GM12892 (cell line): ENCODE data around the gene RAB7B.

Experiments
- DNase-seq: peaks from one replicate; pipeline ENCODE4 v3.0.0; 2011; ENCODE audit not compliant: insufficient read length
- FAIRE-seq: peaks from 2 replicates; lab custom pipeline; 2011; peaks lifted over from hg19 to GRCh38; lab: Jason Lieb, UNC
- POLR2A ChIP-seq: IDR thresholded peaks from 2 replicates; pipeline ENCODE4 v1.6.1; 2011; ENCODE audit warnings: low read depth, low read length, control low read depth
- POLR2AphosphoS5 ChIP-seq: IDR thresholded peaks from 2 replicates; pipeline ENCODE4 v1.6.1; 2011; ENCODE audit warnings: low read depth, low read length, control low read depth
- TAF1 ChIP-seq: IDR thresholded peaks from 2 replicates; pipeline ENCODE4 v1.6.1; 2011; ENCODE audit warnings: low read depth, mild to moderate bottlenecking, control low read depth, low read length, borderline replicate concordance

RAB7B gene

GRCh38 chr1:205975387-205975998 lies 27.7 kb downstream of the RAB7B start:
- DNase-seq (no peak), FAIRE-seq (no peak)
- TF ChIP-seq POLR2AphosphoS5: no peak
- no peak for TF ChIP-seq POLR2A
- TF ChIP-seq TAF1: no peak

GRCh38 chr1:205974712-205975111 lies 28.5 kb downstream of the RAB7B start:
- TF ChIP-seq POLR2AphosphoS5: no peak
- no peak for FAIRE-seq

GRCh38 chr1:205973377-205974232 lies 29.6 kb downstream of the RAB7B start:
- no peak for DNase-seq
- no peak for FAIRE-seq
- TF ChIP-seq POLR2A (no peak), TAF1 (no peak), POLR2AphosphoS5 (no peak)

More at GRCh38 chr1:205974712-205975111, 28.5 kb downstream of the RAB7B start:
- no peak for DNase-seq

- no peak for TF ChIP-seq TAF1
- TF ChIP-seq POLR2AphosphoS5: no peak
- TF ChIP-seq POLR2A: no peak
- no peak for DNase-seq
- no peak for FAIRE-seq
Observed at GRCh38 chr1:205972491-205973168, 30.6 kb downstream of the RAB7B start.

GRCh38 chr1:205972081-205972480 lies 31.1 kb downstream of the RAB7B start:
- TF ChIP-seq TAF1 (no peak), POLR2AphosphoS5 (no peak), POLR2A (no peak)
- FAIRE-seq: no peak
- DNase-seq: no peak

- TF ChIP-seq POLR2AphosphoS5 (no peak), POLR2A (no peak), TAF1 (no peak)
- DNase-seq (no peak), FAIRE-seq (no peak)
Observed at GRCh38 chr1:205971082-205971481, 32.1 kb downstream of the RAB7B start.

GRCh38 chr1:205970486-205970885 lies 32.7 kb downstream of the RAB7B start:
- DNase-seq: no peak
- no peak for TF ChIP-seq TAF1
- no peak for TF ChIP-seq POLR2AphosphoS5
- TF ChIP-seq POLR2A: no peak

GRCh38 chr1:205969229-205969628 lies 34.0 kb downstream of the RAB7B start:
- DNase-seq (no peak), FAIRE-seq (no peak)
- no peak for TF ChIP-seq POLR2AphosphoS5
- TF ChIP-seq POLR2A: no peak
- TF ChIP-seq TAF1: no peak

More at GRCh38 chr1:205970486-205970885, 32.7 kb downstream of the RAB7B start:
- no peak for FAIRE-seq

GRCh38 chr1:205967554-205968335 lies 35.5 kb downstream of the RAB7B start:
- no peak for TF ChIP-seq POLR2A
- no peak for TF ChIP-seq POLR2AphosphoS5
- TF ChIP-seq TAF1: no peak
- DNase-seq (no peak), FAIRE-seq (no peak)

GRCh38 chr1:205965036-205965884 lies 37.9 kb downstream of the RAB7B start:
- FAIRE-seq (no peak), DNase-seq (no peak)
- no peak for TF ChIP-seq POLR2AphosphoS5
- TF ChIP-seq TAF1: no peak
- TF ChIP-seq POLR2A: no peak
